Measurements from ENCODE around the gene CRYL1. TPM values are rescaled to one million over a fixed set of nuclear protein-coding genes. Genes with fewer than 3 reads are reported as not detected.

The CRYL1 gene
- total RNA-seq, 6 donors from 2014 or later, result 22.2 to 38.9 (median 28.7) TPM

GRCh38 chr13:20513466-20513995 is 12.1 kb downstream of the CRYL1 start:
- WGBS, 2 donors, result 79 to 85% methylated on average over 4 of the region's 4 CpGs
- H3K4me1 ChIP-seq, result no peaks in the 10 kb centered on the region
- H3K36me3 ChIP-seq, result peaks cover 0 to 26% (median 9%) of the 10 kb centered on the region in 4 donors
- no peak for ATAC-seq (ENCODE audit: low FRiP score in 2 of 2)
- H3K27ac ChIP-seq, result no peak overlapping the region
- no peak for TF ChIP-seq POLR2A (IDR thresholded peaks at IDR 0.05)
- no peak for TF ChIP-seq POLR2AphosphoS5 (IDR thresholded peaks at IDR 0.05)
- TF ChIP-seq EP300 (IDR thresholded peaks at IDR 0.05), result no peak
- TF ChIP-seq CTCF (IDR thresholded peaks at IDR 0.05), result no peak
- H3K4me3 ChIP-seq, result no peak overlapping the region
- no peak for DNase-seq
- no peaks in the 10 kb centered on the region for H3K27me3 ChIP-seq
- no peaks in the 10 kb centered on the region for H3K9me3 ChIP-seq

- 81 to 83% methylated on average over 10 of the region's 10 CpGs for WGBS, 2 donors
- Histone ChIP-seq H3K4me3 (no peak overlapping the region), H3K36me3 (peaks cover 0 to 26% (median 9%) of the 10 kb centered on the region in 4 donors), H3K27me3 (no peaks in the 10 kb centered on the region), H3K9me3 (no peaks in the 10 kb centered on the region), H3K4me1 (no peaks in the 10 kb centered on the region), H3K27ac (no peak overlapping the region)
- TF ChIP-seq POLR2AphosphoS5 (IDR thresholded peaks at IDR 0.05) (no peak), EP300 (IDR thresholded peaks at IDR 0.05) (no peak)
- DNase-seq (no peak), ATAC-seq (ENCODE audit: low FRiP score in 2 of 2) (no peak)
Observed at GRCh38 chr13:20512042-20512683, 13.5 kb downstream of the CRYL1 start.

GRCh38 chr13:20506696-20507095 is 19.0 kb downstream of the CRYL1 start:
- Histone ChIP-seq H3K4me3 (no peak overlapping the region), H3K36me3 (peaks cover 0 to 18% (median 5%) of the 10 kb centered on the region in 4 donors), H3K27ac (no peak overlapping the region), H3K9me3 (no peaks in the 10 kb centered on the region), H3K27me3 (no peaks in the 10 kb centered on the region), H3K4me1 (peaks cover 0 to 5% (median 2%) of the 10 kb centered on the region in 4 donors)
- DNase-seq, result no peak
- ATAC-seq (ENCODE audit: low FRiP score in 2 of 2), result no peak
- WGBS, 2 donors, result 77 to 86% methylated on average over 4 of the region's 4 CpGs
- no peak for TF ChIP-seq CTCF (IDR thresholded peaks at IDR 0.05)

DNA sequence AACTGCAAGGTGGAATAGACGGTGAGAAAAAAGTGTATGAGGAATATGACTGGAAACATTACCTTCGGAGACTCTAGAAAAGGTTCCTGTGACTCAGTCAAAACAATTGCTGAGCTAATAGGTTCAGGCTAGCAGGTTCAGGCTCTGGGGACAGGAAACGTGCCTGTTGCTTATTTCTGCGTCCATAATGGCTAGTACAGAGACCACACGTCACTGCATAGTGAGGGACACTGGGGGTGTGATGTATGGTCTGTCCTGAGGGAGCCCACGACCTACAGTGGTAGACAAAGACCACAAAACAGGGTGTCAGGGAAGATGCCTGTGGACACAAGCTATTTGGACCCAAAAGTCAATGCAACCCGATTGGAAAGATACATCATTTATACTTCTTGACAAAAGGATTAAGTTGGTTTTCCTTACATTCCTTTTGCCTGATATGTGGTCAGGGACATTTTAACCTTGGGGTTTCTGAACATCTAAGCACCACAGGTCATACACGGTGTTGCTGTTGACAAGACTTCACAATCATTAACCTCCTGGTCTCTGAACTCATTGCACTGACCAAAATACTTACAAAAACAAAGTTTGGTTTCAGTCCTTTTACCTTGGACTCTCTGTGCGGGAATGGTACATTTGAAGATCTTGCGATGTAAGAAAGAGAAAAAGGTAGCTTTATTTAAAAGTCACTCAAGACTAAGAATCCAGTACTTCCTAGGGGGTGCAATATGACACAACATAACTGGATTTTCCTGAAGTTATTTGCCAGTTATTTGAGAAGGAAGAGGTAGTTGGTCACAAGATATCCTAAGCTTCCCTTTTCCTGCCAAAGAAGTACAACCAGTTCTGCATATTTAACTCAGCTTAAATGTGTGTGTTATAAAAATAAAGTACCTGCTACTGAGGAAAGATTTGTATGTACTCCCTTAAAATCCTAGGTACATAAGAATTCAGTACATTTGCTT is 20.0 kb downstream of the CRYL1 start:
- ATAC-seq (ENCODE audit: low FRiP score in 2 of 2) (no peak), DNase-seq (no peak)
- Histone ChIP-seq H3K4me1 (peaks cover 0 to 5% (median 2%) of the 10 kb centered on the region in 4 donors), H3K36me3 (peaks cover 0 to 8% (median under 1%) of the 10 kb centered on the region in 4 donors), H3K4me3 (no peak overlapping the region), H3K27me3 (no peaks in the 10 kb centered on the region), H3K27ac (no peak overlapping the region), H3K9me3 (no peaks in the 10 kb centered on the region)
- 79% methylated on average over 10 of the region's 10 CpGs for WGBS, 2 donors
- TF ChIP-seq POLR2A (IDR thresholded peaks at IDR 0.05) (no peak), EP300 (IDR thresholded peaks at IDR 0.05) (no peak), CTCF (IDR thresholded peaks at IDR 0.05) (no peak), POLR2AphosphoS5 (IDR thresholded peaks at IDR 0.05) (no peak)
